GM12873 (cell line): ENCODE results near the gene NPRL2.

Source experiments
- CTCF ChIP-seq: IDR thresholded peaks from 2 replicates; pipeline ENCODE4 v1.5.1; 2012; ENCODE audit warnings: low read depth, mild to moderate bottlenecking, moderate library complexity, low read length, control low read depth; ENCODE audit not compliant: insufficient read depth; ENCODE audit errors: missing control alignments

The NPRL2 gene

GRCh38 chr3:50350527-50351322, at the start of gene NPRL2, which contains the start of gene CYB561D2:
Gene NPRL2 (minus strand): TSS chr3:50350775. CDS start chr3:50350652, 123 bp downstream.
Gene CYB561D2 (plus strand): TSS chr3:50350862. CDS start chr3:50351434, 572 bp downstream.
- TF ChIP-seq CTCF, result no peak

- TF ChIP-seq CTCF, result no peak
These were observed 45.9 kb upstream of the NPRL2 start for GRCh38 chr3:50396502-50396901.

- TF ChIP-seq CTCF, result no peak
These were observed 44.7 kb upstream of the NPRL2 start for GRCh38 chr3:50395070-50395860.

- no peak for TF ChIP-seq CTCF
These were observed 42.5 kb upstream of the NPRL2 start for GRCh38 chr3:50393061-50393460.

- TF ChIP-seq CTCF, result no peak
These were observed 41.6 kb upstream of the NPRL2 start for GRCh38 chr3:50392101-50392715.

- no peak for TF ChIP-seq CTCF
These were observed 40.1 kb upstream of the NPRL2 start for GRCh38 chr3:50390508-50391224.

GRCh38 chr3:50389414-50389767, 38.8 kb upstream of the NPRL2 start:
- no peak for TF ChIP-seq CTCF
